NCI-H1417 treated with DMSO at 0.1 percent for 48 hours (cell line): ENCODE measurements around the gene MOCS1.

Experiments
- DNase-seq: peaks from one replicate; lab custom pipeline; 2025; lab: John Stamatoyannopoulos, UW

Gene MOCS1

DNA sequence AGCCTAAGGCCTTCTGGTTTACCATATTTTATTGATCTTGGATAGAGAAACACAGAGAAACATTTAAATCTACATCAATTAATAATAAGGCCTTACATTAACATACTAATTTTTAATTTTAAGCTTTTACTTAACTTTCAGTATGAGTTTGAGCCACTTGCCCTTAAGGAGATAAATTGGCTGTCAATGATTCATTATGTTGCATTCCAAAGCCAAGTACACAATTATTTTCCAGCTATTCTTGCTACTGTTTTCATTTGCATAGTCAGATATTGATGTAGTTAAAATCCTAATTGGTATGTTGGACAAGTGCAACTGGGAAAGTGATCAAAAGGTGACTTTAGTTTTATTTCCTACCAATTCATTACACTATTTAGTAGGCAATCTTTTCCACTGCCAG, 58.2 kb downstream of the MOCS1 start:
- DNase-seq = no peak

DNA sequence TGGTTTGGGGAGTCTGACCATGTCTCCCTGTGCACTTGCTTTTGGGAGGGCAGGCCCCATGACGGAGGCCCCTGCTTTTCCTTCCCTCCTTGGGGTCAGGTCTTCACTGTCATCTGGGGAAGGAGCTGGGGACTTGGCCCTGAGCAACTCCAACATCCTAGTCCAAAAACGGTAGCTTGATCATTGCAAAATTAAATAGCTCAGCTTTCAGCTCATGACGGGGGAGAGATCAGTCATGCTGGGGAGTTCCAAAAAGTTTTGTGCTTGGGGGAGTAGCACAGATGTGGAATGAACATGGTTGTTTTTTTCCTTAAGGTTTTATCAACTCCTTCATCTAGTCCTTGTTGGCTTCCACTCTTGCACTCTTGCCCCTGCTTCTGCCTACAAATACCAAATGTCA, 60.8 kb downstream of the MOCS1 start:
- no peak for DNase-seq

DNA sequence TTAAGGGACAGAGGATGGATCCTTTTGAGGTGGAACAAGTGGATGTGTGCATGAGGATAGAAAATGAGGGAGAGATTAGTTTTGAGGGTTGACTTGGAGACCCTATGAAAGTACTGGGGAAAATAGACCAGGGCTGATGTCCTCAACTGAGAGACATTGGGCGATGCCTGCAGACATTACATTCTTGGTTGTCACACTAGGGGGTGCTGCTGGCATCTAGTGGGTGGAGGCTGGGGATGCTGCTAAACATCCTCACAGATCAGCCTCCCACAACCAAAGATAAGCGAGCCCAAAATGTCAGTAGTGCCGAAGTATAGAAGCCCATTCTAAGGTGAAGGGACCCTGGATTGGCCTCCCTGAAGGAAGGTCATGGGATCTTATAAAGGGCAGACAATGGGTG, 63.3 kb downstream of the MOCS1 start:
- no peak for DNase-seq

DNA sequence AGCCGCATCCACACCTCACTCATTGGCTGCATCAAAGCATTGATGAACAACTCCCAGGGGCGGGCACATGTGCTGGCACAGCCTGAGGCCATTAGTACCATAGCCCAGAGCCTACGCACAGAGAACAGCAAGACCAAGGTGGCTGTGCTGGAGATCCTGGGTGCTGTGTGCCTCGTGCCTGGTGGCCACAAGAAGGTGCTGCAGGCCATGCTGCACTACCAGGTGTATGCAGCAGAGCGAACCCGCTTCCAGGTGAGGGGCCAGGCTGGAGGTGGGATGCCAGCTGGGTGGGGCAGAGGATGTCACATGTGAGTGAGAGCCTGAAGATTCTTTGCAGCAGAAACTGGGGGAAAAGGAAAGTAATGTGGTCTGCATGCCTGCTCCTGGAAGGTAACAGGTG, 66.7 kb downstream of the MOCS1 start:
- DNase-seq = no peak

DNA sequence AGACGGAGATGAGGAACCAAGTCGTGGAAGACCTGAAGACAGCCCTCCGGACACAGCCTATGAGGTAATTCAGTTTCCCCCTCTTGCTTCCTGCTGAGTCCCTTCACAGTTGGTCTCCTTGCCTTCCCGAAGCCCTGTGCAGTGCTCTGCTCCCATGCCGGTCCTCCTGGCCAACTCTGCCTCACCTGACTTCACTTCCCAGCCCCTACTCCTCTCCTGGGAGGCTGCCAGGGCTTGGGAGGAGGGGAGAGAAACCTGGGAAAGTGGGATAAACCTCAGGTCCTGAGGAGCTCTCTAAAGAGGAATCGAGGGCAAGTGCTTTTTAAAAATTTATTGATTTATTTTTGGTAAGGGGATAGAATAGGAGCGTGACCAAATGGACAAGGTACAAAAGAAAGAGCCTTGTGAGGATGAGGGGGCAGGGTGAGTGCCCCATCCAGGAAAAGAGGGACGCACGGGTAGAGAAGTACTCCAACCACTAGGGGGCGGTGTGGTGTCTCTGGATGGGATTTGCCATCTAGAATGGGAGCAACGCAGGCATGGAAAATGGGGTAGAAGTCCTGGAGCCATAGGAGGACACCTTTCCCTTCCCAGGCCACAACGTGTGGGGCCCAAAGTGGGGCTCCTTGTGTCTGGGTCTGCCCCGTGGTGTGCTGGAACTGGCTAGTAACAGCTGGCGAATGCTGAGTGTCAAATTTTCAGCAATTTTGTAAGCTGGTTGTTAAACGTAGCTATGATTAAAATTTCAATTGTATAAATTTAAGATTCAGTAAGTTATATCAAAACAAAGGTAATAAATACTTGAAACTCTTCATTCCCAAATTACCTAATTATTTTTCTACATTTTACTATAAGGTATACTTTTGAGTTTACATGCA, 69.0 kb downstream of the MOCS1 start:
- no peak for DNase-seq

DNA sequence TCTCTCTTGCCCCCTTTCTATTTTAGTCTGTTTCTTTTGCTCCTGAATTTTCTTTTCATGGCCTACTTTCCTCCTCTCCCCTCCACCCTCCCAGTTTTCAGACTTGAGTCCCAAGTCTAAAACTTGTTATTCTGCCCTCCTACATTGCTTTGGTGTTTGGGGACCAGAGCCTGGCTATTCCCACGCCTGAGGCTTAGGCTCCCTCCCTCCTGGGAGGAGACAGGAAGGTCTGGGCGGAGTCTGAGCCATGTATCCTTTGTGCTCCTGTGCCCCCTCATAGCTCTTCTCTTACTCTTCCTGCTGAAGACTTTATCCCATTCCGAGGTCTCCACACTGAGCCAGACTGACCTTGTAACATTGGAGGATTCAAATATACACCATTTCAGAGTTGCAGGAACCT, 72.6 kb downstream of the MOCS1 start:
- no peak for DNase-seq

DNA sequence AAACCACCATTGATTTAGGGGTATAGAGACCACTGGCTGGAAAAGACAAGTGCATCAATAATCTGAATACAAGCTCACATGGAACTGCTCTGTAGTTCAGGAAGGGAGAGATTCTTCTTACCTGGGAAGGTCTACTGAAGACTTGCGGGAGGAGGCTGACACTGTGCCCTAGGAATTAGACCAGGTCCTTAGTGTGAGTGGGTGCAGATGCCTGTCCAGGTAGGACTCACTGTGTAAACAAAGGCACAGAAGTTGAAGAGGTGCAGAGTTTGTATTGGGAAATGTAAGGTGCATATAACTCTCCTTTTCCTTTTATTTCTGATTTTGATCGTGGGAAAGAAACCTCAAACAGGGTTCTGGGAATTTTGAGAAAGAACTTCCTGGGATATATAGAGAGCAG, 75.2 kb downstream of the MOCS1 start:
- DNase-seq = no peak

DNA sequence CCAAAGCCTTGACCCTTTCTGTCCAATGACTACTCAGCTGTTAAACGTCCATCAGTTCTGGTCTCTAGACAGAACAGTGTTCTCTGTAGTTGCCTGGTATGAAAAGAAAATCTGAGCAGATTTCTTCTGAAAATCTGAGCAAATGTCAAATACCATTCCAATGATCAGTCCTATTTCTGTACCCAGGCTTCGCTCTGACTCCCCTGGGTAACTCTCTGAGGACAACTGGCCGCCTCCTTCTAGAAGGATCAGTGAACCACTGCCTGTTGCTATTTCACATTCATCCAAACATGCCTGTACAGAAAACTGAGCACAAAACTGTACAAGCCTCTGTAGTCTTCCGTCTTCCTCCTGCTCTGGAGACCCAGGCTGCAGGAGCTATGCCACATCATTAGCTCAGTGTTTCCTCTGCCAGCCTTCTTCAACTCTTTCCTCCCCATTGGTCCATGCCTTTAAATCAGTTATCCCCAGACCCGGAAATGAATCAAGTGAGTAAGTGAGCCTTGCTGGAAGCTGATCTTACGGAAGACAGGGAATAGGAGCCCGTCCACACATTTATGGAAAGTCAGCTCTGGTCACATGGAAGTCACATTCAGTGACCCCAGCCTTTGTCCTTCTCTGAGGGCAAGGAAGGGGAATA, 78.8 kb downstream of the MOCS1 start:
- no peak for DNase-seq
